ENCODE results near the gene WDR81.

GRCh38 chr17:1755252-1755826 lies 30.8 kb downstream of the WDR81 start:
- TF ChIP-seq CTCF (IDR thresholded peaks at IDR 0.05) (no peak), POLR2A (IDR thresholded peaks at IDR 0.05) (no peak)

Measured in Peyer's patch (tissue), 4 donors.